H9 (cell line): ENCODE results near the gene PRAMEF12. TPM values are rescaled to one million over a fixed set of nuclear protein-coding genes. Genes with fewer than 3 reads are reported as not detected.

Experiments
- DNase-seq: peaks from one replicate; pipeline ENCODE4 v3.0.0-alpha.2; 2017
- H2AFZ ChIP-seq: one replicate; pipeline ENCODE4 v1.6.1; 2013; ENCODE audit warnings: mild to moderate bottlenecking, low read length, control low read depth, moderate library complexity
- H2AK5ac ChIP-seq: 2 replicates; pipeline ENCODE4 v1.6.1; 2013; ENCODE audit warnings: low read length, control low read depth, mixed read lengths; ENCODE audit not compliant: insufficient read length
- H2BK120ac ChIP-seq: one replicate; pipeline ENCODE4 v1.6.1; 2013; ENCODE audit warnings: low read depth, mild to moderate bottlenecking, low read length, control low read depth, inconsistent platforms; ENCODE audit not compliant: poor library complexity, severe bottlenecking
- H2BK12ac ChIP-seq: 2 replicates; pipeline ENCODE4 v1.6.1; 2013; ENCODE audit warnings: low read length, control low read depth, mixed read lengths, low read depth; ENCODE audit not compliant: insufficient read length
- H2BK15ac ChIP-seq: 2 replicates; pipeline ENCODE4 v1.6.1; 2013; ENCODE audit warnings: low read depth, low read length, control low read depth
- H2BK20ac ChIP-seq: one replicate; pipeline ENCODE4 v1.6.1; 2013; ENCODE audit warnings: low read depth, mild to moderate bottlenecking, low read length, control low read depth, inconsistent platforms; ENCODE audit not compliant: poor library complexity, severe bottlenecking
- H2BK5ac ChIP-seq: 2 replicates; pipeline ENCODE4 v1.6.1; 2013; ENCODE audit warnings: low read length, control low read depth, mixed read lengths; ENCODE audit not compliant: insufficient read length
- H3K14ac ChIP-seq: 2 replicates; pipeline ENCODE4 v1.6.1; 2013; ENCODE audit warnings: low read length, control low read depth; ENCODE audit not compliant: insufficient read depth
- H3K18ac ChIP-seq: 2 replicates; pipeline ENCODE4 v1.6.1; 2013; ENCODE audit warnings: low read depth, mild to moderate bottlenecking, mixed read lengths, low read length, control low read depth; ENCODE audit not compliant: insufficient read length
- H3K23ac ChIP-seq: 2 replicates; pipeline ENCODE4 v1.6.1; 2013; ENCODE audit warnings: low read length, control low read depth, mixed read lengths, low read depth; ENCODE audit not compliant: insufficient read length
- H3K23me2 ChIP-seq: 2 replicates; pipeline ENCODE4 v1.6.1; 2013; ENCODE audit warnings: low read depth, mild to moderate bottlenecking, mixed read lengths, low read length, control low read depth; ENCODE audit not compliant: insufficient read length, poor library complexity, severe bottlenecking
- H3K27ac ChIP-seq: 2 replicates; pipeline ENCODE4 v1.5.1; 2013; ENCODE audit warnings: low read length, control low read depth, mixed read lengths, low read depth; ENCODE audit not compliant: insufficient read length
- H3K27me3 ChIP-seq: 2 replicates; pipeline ENCODE4 v1.6.1; 2013; ENCODE audit warnings: low read length, control low read depth, inconsistent platforms; ENCODE audit not compliant: insufficient read depth
- H3K4ac ChIP-seq: 2 replicates; pipeline ENCODE4 v1.6.1; 2013; ENCODE audit warnings: low read depth, mild to moderate bottlenecking, control low read depth, inconsistent platforms, low read length, moderate library complexity
- H3K4me1 ChIP-seq: 2 replicates; pipeline ENCODE4 v1.6.1; 2013; ENCODE audit warnings: low read length, control low read depth, inconsistent platforms; ENCODE audit not compliant: insufficient read depth
- H3K4me2 ChIP-seq: 2 replicates; pipeline ENCODE4 v1.6.1; 2013; ENCODE audit warnings: low read length, control low read depth, mixed read lengths; ENCODE audit not compliant: insufficient read length, insufficient read depth
- H3K56ac ChIP-seq: 2 replicates; pipeline ENCODE4 v1.6.1; 2013; ENCODE audit warnings: low read depth, mild to moderate bottlenecking, mixed read lengths, low read length, control low read depth; ENCODE audit not compliant: insufficient read length
- H3K79me1 ChIP-seq: 2 replicates; pipeline ENCODE4 v1.6.1; 2013; ENCODE audit warnings: low read depth, mild to moderate bottlenecking, moderate library complexity, low read length, control low read depth, inconsistent platforms; ENCODE audit not compliant: insufficient read depth, poor library complexity, severe bottlenecking
- H3K79me2 ChIP-seq: 2 replicates; pipeline ENCODE4 v1.6.1; 2013; ENCODE audit warnings: low read length, control low read depth, inconsistent platforms; ENCODE audit not compliant: insufficient read depth
- H3K9ac ChIP-seq: 2 replicates; pipeline ENCODE4 v1.6.1; 2013; ENCODE audit warnings: low read length, control low read depth, mixed read lengths; ENCODE audit not compliant: insufficient read length; ENCODE audit errors: extremely low read depth
- H3K9me3 ChIP-seq: one replicate; pipeline ENCODE4 v1.6.1; 2013; ENCODE audit warnings: low read depth, low read length, inconsistent platforms; ENCODE audit not compliant: control insufficient read depth
- H3T11ph ChIP-seq: one replicate; pipeline ENCODE4 v1.6.1; 2013; ENCODE audit warnings: mild to moderate bottlenecking, low read length, control low read depth, inconsistent platforms
- H4K20me1 ChIP-seq: one replicate; pipeline ENCODE4 v1.6.1; 2013; ENCODE audit not compliant: control insufficient read depth, insufficient read length, insufficient read depth
- H4K5ac ChIP-seq: 2 replicates; pipeline ENCODE4 v1.6.1; 2013; ENCODE audit warnings: low read depth, mild to moderate bottlenecking, mixed read lengths, low read length, control low read depth; ENCODE audit not compliant: insufficient read length
- H4K8ac ChIP-seq: replicated peaks from 2 replicates; pipeline ENCODE4 v1.6.1; 2013; ENCODE audit warnings: low read length, control low read depth, mixed read lengths, low read depth; ENCODE audit not compliant: insufficient read length
- H4K91ac ChIP-seq: 2 replicates; pipeline ENCODE4 v1.6.1; 2013; ENCODE audit warnings: low read depth, mild to moderate bottlenecking, moderate library complexity, mixed read lengths, low read length, control low read depth; ENCODE audit not compliant: insufficient read length
- H3K27ac Mint-ChIP-seq, 3 experiments: 2 replicates in 2 of 3; 3 replicates in 1 of 3; pipeline ENCODE4 v1.8.0; 2020 to 2021; ENCODE audit warnings: mixed read lengths in 3 of 3, mild to moderate bottlenecking in 1 of 3, moderate library complexity in 1 of 3
- H3K27me3 Mint-ChIP-seq: 2 replicates; pipeline ENCODE4 v1.8.0; 2021; ENCODE audit warnings: low read depth, mild to moderate bottlenecking, moderate library complexity, mixed read lengths
- H3K36me3 Mint-ChIP-seq, 3 experiments: 2 replicates in 2 of 3; 3 replicates in 1 of 3; pipeline ENCODE4 v1.8.0; 2020 to 2021; ENCODE audit warnings: low read depth in 3 of 3, mixed read lengths in 3 of 3; ENCODE audit not compliant: insufficient read depth in 1 of 3
- H3K4me1 Mint-ChIP-seq, 2 experiments: 2 replicates each; pipeline ENCODE4 v1.8.0; 2020; ENCODE audit warnings: mixed read lengths in 2 of 2
- H3K4me3 Mint-ChIP-seq, 2 experiments: 2 replicates in 1 of 2; 3 replicates in 1 of 2; pipeline ENCODE4 v1.8.0; 2020 to 2021; ENCODE audit warnings: mild to moderate bottlenecking in 2 of 2, mixed read lengths in 2 of 2, moderate library complexity in 1 of 2
- H3K9me3 Mint-ChIP-seq, 2 experiments: 2 replicates in 1 of 2; 3 replicates in 1 of 2; pipeline ENCODE4 v1.8.0; 2020; ENCODE audit warnings: mild to moderate bottlenecking in 2 of 2, mixed read lengths in 2 of 2, moderate library complexity in 1 of 2
- WGBS: extraction: QIAGEN DNeasy Blood & Tissue Kit; methylation state at CpG from one replicate; pipeline ENCODE4 v1.1.7; 2013; ENCODE audit warnings: missing lambda C conversion rate, low lambda C conversion rate, mixed read lengths; ENCODE audit not compliant: insufficient read length; ENCODE audit errors: extremely low coverage; 5-methylcytosine and 5-hydroxymethylcytosine counted together
- total RNA-seq: library from RNA; stranded (reverse); gene quantifications from 2 replicates; pipeline ENCODE4 v1.2.1, GENCODE V29; 2021
- TF ChIP-seq, protein P1 (sequence below): fragments of 200-600 bp; sonication (generic); conservative IDR thresholded peaks from 3 replicates; pipeline ENCODE4 v1.8.0; 2021; ENCODE audit warnings: antibody characterized with exemption, mild to moderate bottlenecking

The PRAMEF12 gene
- total RNA-seq, 1 experiment from 2014 or later = not detected

DNA sequence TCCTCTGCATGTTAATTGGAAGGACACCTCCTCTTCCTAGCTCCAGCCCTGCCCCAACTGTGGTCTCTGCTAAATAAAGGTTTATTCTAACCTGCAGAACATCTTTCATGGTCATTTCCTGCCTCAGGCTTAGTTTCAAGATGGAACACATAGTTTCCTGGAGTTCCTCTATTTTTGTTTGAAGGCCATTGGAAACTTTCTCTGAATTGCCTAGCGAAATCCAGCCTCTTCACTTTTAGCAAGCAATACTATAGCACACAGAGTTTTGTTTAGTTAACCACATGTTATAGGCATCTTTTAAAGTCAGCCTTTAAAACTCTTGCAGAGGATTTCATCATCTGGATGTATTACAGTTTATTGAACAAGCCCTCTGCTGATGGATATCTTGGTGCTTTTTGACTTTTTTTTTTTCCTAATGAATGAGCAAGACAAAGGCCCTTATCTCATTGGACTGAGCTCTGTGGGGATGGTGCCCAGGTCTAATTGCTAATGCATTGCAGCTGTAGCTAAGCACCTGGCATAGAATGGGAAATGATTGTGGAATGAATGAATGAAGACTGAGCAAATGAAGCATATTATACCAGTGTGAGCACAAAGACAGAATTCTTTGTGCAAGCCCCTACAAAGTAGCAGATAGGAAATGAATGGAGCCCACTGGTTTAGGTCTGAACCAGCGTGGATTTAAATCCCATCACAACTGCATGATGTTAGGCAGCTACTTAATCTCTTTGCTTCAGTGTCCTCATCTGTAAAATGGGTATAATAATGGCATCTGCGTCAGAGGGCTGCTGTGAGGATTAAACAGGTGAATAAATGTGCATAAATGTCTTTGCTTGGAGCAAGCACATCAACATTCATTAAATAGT is 28.2 kb upstream of the PRAMEF12 start:
- H4K5ac ChIP-seq = no peak overlapping the region
- no peak overlapping the region for H3T11ph ChIP-seq
- H4K20me1 ChIP-seq = no peaks in the 10 kb centered on the region
- no peak overlapping the region for H4K91ac ChIP-seq
- no peak overlapping the region for H4K8ac ChIP-seq
- Mint-ChIP-seq H3K27me3 (peaks cover 2% of the 10 kb centered on the region; the same call in 1 of the 2 replicates), H3K27ac (no peak overlapping the region), H3K4me1 (no peaks in the 10 kb centered on the region), H3K4me3 (no peak overlapping the region), H3K9me3 (peaks cover 8 to 10% of the 10 kb centered on the region in 2 experiments; a peak in 4 of 5 replicates), H3K36me3 (no peaks in the 10 kb centered on the region)
- no peak overlapping the region for H2BK20ac ChIP-seq
- no peak overlapping the region for H2BK120ac ChIP-seq
- H3K9me3 ChIP-seq = no peaks in the 10 kb centered on the region
- H3K79me1 ChIP-seq = no peaks in the 10 kb centered on the region
- H3K14ac ChIP-seq = no peak overlapping the region
- no peak overlapping the region for H2BK12ac ChIP-seq
- H3K18ac ChIP-seq = no peak overlapping the region
- no peak overlapping the region for H2AFZ ChIP-seq
- no peak overlapping the region for H2AK5ac ChIP-seq
- no CpG with 5 or more reads among the region's 3 CpGs for WGBS
- no peak overlapping the region for H3K23ac ChIP-seq
- H3K4ac ChIP-seq = no peak overlapping the region
- TF ChIP-seq, protein P1, sequence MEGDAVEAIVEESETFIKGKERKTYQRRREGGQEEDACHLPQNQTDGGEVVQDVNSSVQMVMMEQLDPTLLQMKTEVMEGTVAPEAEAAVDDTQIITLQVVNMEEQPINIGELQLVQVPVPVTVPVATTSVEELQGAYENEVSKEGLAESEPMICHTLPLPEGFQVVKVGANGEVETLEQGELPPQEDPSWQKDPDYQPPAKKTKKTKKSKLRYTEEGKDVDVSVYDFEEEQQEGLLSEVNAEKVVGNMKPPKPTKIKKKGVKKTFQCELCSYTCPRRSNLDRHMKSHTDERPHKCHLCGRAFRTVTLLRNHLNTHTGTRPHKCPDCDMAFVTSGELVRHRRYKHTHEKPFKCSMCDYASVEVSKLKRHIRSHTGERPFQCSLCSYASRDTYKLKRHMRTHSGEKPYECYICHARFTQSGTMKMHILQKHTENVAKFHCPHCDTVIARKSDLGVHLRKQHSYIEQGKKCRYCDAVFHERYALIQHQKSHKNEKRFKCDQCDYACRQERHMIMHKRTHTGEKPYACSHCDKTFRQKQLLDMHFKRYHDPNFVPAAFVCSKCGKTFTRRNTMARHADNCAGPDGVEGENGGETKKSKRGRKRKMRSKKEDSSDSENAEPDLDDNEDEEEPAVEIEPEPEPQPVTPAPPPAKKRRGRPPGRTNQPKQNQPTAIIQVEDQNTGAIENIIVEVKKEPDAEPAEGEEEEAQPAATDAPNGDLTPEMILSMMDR = no peak
- no peak overlapping the region for H2BK5ac ChIP-seq
- H3K23me2 ChIP-seq = no peaks in the 10 kb centered on the region
- no peak overlapping the region for H3K4me2 ChIP-seq
- no peak overlapping the region for H3K56ac ChIP-seq
- no peaks in the 10 kb centered on the region for H3K79me2 ChIP-seq
- H3K4me1 ChIP-seq = no peaks in the 10 kb centered on the region
- H2BK15ac ChIP-seq = no peak overlapping the region
- H3K27ac ChIP-seq = no peak overlapping the region
- no peaks in the 10 kb centered on the region for H3K27me3 ChIP-seq
- DNase-seq = no peak
- no peak overlapping the region for H3K9ac ChIP-seq
